Measurements from ENCODE around the gene TAF1C. TPM values are rescaled to one million over a fixed set of nuclear protein-coding genes. Genes with fewer than 3 reads are reported as not detected.
"Not testable (repeated sequence)": the region's sequence is repeated elsewhere in the genome, so short reads cannot be mapped to it uniquely, and the experiment has no call there.

The TAF1C gene
- total and polyA plus RNA-seq, 10 of the 15 experiments (the other 5 are each of a cell fraction or from before 2014, with no cell fraction given), result 0.98 to 40.1 (median 15.4) TPM

- FAIRE-seq; H3K4me2 ChIP-seq (ENCODE audit: control insufficient read depth, insufficient read depth); H3K9me3 ChIP-seq (replicated peaks; ENCODE audit: control insufficient read depth, insufficient read depth, low read length); POLR2A ChIA-PET; DNase-seq (ENCODE audit: low read depth, low spot score); H3K79me2 ChIP-seq (ENCODE audit: control insufficient read depth, insufficient read depth, low read length); in situ Hi-C loops (cut with MboI); intact Hi-C loops (cut with micrococcal nuclease; ENCODE audit: unreplicated experiment); H3K4me3 ChIP-seq; H3K36me3 ChIP-seq (ENCODE audit: control insufficient read depth in 2 of 2, insufficient read depth in 2 of 2, low read length in 1 of 2); RAD21 ChIA-PET (ENCODE audit: unreplicated experiment); H3K9ac ChIP-seq (ENCODE audit: control insufficient read depth, insufficient read depth, low read length); H3K27me3 ChIP-seq (replicated peaks in 1 of 2; ENCODE audit: control insufficient read depth in 2 of 2, insufficient read depth in 2 of 2, low read length in 1 of 2); H2AFZ ChIP-seq (ENCODE audit: control insufficient read depth, low read depth, low read length); H3K4me1 ChIP-seq (ENCODE audit: control insufficient read depth, insufficient read depth, low read length); ATAC-seq; BruUV-seq (replicated peaks); H3K27ac ChIP-seq (ENCODE audit: control insufficient read depth, insufficient read depth); H4K20me1 ChIP-seq (ENCODE audit: control insufficient read depth, insufficient read depth); CTCF ChIA-PET: not testable (repeated sequence)
- WGBS (ENCODE audit: insufficient coverage, insufficient replicate concordance, low lambda C conversion rate, missing lambda C conversion rate), result 61% methylated on average over 26 of the region's 26 CpGs
- SMC1A ChIA-PET (ENCODE audit: uncharacterized antibody, unreplicated experiment), result interaction anchor here (1.2 kb wide), 1 partner anchor 16 kb away, joined by 3 read pairs; no protein-coding TSS in a partner anchor
These were observed 17.7 kb upstream of the TAF1C start for GRCh38 chr16:84204551-84204950.

GRCh38 chr16:84199861-84200260, 13.0 kb upstream of the TAF1C start:
- no peak overlapping the region for H2AFZ ChIP-seq (ENCODE audit: control insufficient read depth, low read depth, low read length)
- ChIA-PET CTCF (no interaction called here), POLR2A (no interaction called here), RAD21 (ENCODE audit: unreplicated experiment) (no interaction called here), SMC1A (ENCODE audit: uncharacterized antibody, unreplicated experiment) (interaction anchor here (1.2 kb wide), 1 partner anchor 10 kb away, joined by 4 read pairs; no protein-coding TSS in a partner anchor)
- H3K9me3 ChIP-seq (replicated peaks; ENCODE audit: control insufficient read depth, insufficient read depth, low read length), result no peaks in the 10 kb centered on the region
- H3K27ac ChIP-seq (ENCODE audit: control insufficient read depth, insufficient read depth), result no peak overlapping the region
- DNase-seq (ENCODE audit: low read depth, low spot score) (no peak), FAIRE-seq (no peak), ATAC-seq (no peak)
- WGBS (ENCODE audit: insufficient coverage, insufficient replicate concordance, low lambda C conversion rate, missing lambda C conversion rate), result 53% methylated on average over 10 of the region's 10 CpGs
- no peaks in the 10 kb centered on the region for H3K79me2 ChIP-seq (ENCODE audit: control insufficient read depth, insufficient read depth, low read length)
- H3K9ac ChIP-seq (ENCODE audit: control insufficient read depth, insufficient read depth, low read length), result no peak overlapping the region
- H3K27me3 ChIP-seq (replicated peaks in 1 of 2; ENCODE audit: control insufficient read depth in 2 of 2, insufficient read depth in 2 of 2, low read length in 1 of 2), result 0 out of 4 replicates have a peak, but pooled peaks cover 0 to 2% of the 10 kb centered on the region in 2 experiments
- no peaks in the 10 kb centered on the region for H3K36me3 ChIP-seq (ENCODE audit: control insufficient read depth in 2 of 2, insufficient read depth in 2 of 2, low read length in 1 of 2)
- no peaks in the 10 kb centered on the region for H3K4me1 ChIP-seq (ENCODE audit: control insufficient read depth, insufficient read depth, low read length)
- intact Hi-C loops (cut with micrococcal nuclease; ENCODE audit: unreplicated experiment), result no loop called here
- no peak overlapping the region for H3K4me3 ChIP-seq
- H4K20me1 ChIP-seq (ENCODE audit: control insufficient read depth, insufficient read depth), result no peaks in the 10 kb centered on the region
- in situ Hi-C loops (cut with MboI), result no loop called here
- no TSS peak for BruUV-seq (replicated peaks)
- H3K4me2 ChIP-seq (ENCODE audit: control insufficient read depth, insufficient read depth), result no peak overlapping the region
- TF ChIP-seq, protein P1, sequence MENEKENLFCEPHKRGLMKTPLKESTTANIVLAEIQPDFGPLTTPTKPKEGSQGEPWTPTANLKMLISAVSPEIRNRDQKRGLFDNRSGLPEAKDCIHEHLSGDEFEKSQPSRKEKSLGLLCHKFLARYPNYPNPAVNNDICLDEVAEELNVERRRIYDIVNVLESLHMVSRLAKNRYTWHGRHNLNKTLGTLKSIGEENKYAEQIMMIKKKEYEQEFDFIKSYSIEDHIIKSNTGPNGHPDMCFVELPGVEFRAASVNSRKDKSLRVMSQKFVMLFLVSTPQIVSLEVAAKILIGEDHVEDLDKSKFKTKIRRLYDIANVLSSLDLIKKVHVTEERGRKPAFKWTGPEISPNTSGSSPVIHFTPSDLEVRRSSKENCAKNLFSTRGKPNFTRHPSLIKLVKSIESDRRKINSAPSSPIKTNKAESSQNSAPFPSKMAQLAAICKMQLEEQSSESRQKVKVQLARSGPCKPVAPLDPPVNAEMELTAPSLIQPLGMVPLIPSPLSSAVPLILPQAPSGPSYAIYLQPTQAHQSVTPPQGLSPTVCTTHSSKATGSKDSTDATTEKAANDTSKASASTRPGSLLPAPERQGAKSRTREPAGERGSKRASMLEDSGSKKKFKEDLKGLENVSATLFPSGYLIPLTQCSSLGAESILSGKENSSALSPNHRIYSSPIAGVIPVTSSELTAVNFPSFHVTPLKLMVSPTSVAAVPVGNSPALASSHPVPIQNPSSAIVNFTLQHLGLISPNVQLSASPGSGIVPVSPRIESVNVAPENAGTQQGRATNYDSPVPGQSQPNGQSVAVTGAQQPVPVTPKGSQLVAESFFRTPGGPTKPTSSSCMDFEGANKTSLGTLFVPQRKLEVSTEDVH (IDR thresholded peaks at IDR 0.05; ENCODE audit: low read depth, partially characterized antibody), result no peak
- TF ChIP-seq SMARCA5 (IDR thresholded peaks at IDR 0.05), result no peak
- TF ChIP-seq STAT3 (IDR thresholded peaks at IDR 0.05; ENCODE audit: low read depth, low read length), result no peak
- TF ChIP-seq PAX8 (IDR thresholded peaks at IDR 0.05), result no peak
- no peak for TF ChIP-seq TCF12 (IDR thresholded peaks at IDR 0.05; ENCODE audit: low read depth, low read length)
- no peak for TF ChIP-seq RAD21 (IDR thresholded peaks at IDR 0.05; ENCODE audit: insufficient read depth, low read depth, low read length)
- no peak for TF ChIP-seq SUPT20H (IDR thresholded peaks at IDR 0.05; ENCODE audit: borderline replicate concordance, control insufficient read depth, low read depth, low read length)
- TF ChIP-seq KDM1A (IDR thresholded peaks at IDR 0.05; ENCODE audit: borderline replicate concordance), result no peak
- no peak for TF ChIP-seq SUZ12 (IDR thresholded peaks at IDR 0.05; ENCODE audit: unreplicated experiment)
- no peak for TF ChIP-seq BMI1 (IDR thresholded peaks at IDR 0.05; ENCODE audit: borderline replicate concordance)
- no peak for TF ChIP-seq ZSCAN29 (IDR thresholded peaks at IDR 0.05)
- no peak for TF ChIP-seq E4F1 (IDR thresholded peaks at IDR 0.05; ENCODE audit: borderline replicate concordance, partially characterized antibody)
